IMR-90 (cell line): ENCODE results near the gene MDFI.
"Not testable (repeated sequence)": the region's sequence is repeated elsewhere in the genome, so short reads cannot be mapped to it uniquely, and the experiment has no call there.

ENCODE experiments used
- BHLHE40 ChIP-seq: fragments of 150-350 bp; IDR thresholded peaks from 2 replicates; pipeline ENCODE4 v1.6.1; 2016; ENCODE audit warnings: mild to moderate bottlenecking, low read depth, low read length
- CEBPB ChIP-seq: IDR thresholded peaks from 2 replicates; pipeline ENCODE4 v1.6.1; 2012; ENCODE audit warnings: low read depth, low read length, improper control_type of control experiment
- CHD1 ChIP-seq: IDR thresholded peaks from 2 replicates; pipeline ENCODE4 v1.6.1; 2012; ENCODE audit warnings: low read depth, low read length, improper control_type of control experiment
- MAZ ChIP-seq: IDR thresholded peaks from 2 replicates; pipeline ENCODE4 v1.6.1; 2012; ENCODE audit warnings: low read depth, mild to moderate bottlenecking, low read length, improper control_type of control experiment, moderate library complexity, borderline replicate concordance
- MXI1 ChIP-seq: IDR thresholded peaks from 2 replicates; pipeline ENCODE4 v1.6.1; 2012; ENCODE audit warnings: low read depth, mild to moderate bottlenecking, low read length, moderate library complexity, borderline replicate concordance
- NFE2L2 ChIP-seq: fragments of 150-350 bp; IDR thresholded peaks from 2 replicates; pipeline ENCODE4 v1.6.1; 2016; ENCODE audit warnings: low read depth, mild to moderate bottlenecking, low read length
- POLR2A ChIP-seq: IDR thresholded peaks from 2 replicates; pipeline ENCODE4 v1.6.1; 2012; ENCODE audit warnings: mild to moderate bottlenecking, low read depth, low read length
- RAD21 ChIP-seq: IDR thresholded peaks from 2 replicates; pipeline ENCODE4 v1.6.1; 2012; ENCODE audit warnings: low read length, improper control_type of control experiment
- RCOR1 ChIP-seq: IDR thresholded peaks from 2 replicates; pipeline ENCODE4 v1.6.1; 2012; ENCODE audit warnings: mild to moderate bottlenecking, low read length, improper control_type of control experiment; ENCODE audit not compliant: insufficient replicate concordance
- RFX5 ChIP-seq: IDR thresholded peaks from 2 replicates; pipeline ENCODE4 v1.8.0; 2012; ENCODE audit warnings: low read depth, mild to moderate bottlenecking, low read length, moderate library complexity
- SMC3 ChIP-seq: fragments of 150-350 bp; IDR thresholded peaks from 2 replicates; pipeline ENCODE4 v1.6.1; 2016; ENCODE audit warnings: low read depth, mild to moderate bottlenecking, antibody characterized with exemption, low read length, moderate library complexity
- TF ChIP-seq, protein P1 (sequence below): fragments of 150-350 bp; IDR thresholded peaks from 2 replicates; pipeline ENCODE4 v1.6.1; 2017; ENCODE audit warnings: mild to moderate bottlenecking, antibody characterized with exemption, low read length, low read depth
- TF ChIP-seq, protein P2 (sequence below): conservative IDR thresholded peaks from 2 replicates; pipeline ENCODE4 v1.5.1; 2012; ENCODE audit warnings: mild to moderate bottlenecking, low read depth, low read length, improper control_type of control experiment

DNA sequence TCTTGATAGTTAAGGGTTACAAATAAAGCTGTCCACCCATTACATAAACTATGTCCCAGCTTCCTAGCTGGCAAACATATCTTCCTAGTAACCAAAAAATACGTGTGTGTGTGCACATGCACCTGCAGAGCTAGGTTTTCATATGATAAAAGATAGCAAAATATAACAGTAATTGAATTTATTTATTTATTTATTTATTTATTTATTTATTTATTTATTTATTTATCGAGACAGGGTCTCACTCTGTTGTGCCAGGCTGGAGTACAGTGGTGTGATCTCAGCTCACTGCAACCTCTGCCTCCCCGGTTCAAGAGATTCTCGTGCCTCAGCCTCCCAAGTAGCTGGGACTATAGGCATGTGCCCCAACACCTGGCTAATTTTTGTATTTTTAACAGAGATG is 19.1 kb upstream of the MDFI start:
- TF ChIP-seq, protein P1, sequence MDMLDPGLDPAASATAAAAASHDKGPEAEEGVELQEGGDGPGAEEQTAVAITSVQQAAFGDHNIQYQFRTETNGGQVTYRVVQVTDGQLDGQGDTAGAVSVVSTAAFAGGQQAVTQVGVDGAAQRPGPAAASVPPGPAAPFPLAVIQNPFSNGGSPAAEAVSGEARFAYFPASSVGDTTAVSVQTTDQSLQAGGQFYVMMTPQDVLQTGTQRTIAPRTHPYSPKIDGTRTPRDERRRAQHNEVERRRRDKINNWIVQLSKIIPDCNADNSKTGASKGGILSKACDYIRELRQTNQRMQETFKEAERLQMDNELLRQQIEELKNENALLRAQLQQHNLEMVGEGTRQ, result not testable (repeated sequence)
- TF ChIP-seq MAZ, RFX5, MXI1, POLR2A, RAD21, CHD1, RCOR1, CEBPB, BHLHE40, SMC3, NFE2L2: not testable (repeated sequence)
- TF ChIP-seq, protein P2, sequence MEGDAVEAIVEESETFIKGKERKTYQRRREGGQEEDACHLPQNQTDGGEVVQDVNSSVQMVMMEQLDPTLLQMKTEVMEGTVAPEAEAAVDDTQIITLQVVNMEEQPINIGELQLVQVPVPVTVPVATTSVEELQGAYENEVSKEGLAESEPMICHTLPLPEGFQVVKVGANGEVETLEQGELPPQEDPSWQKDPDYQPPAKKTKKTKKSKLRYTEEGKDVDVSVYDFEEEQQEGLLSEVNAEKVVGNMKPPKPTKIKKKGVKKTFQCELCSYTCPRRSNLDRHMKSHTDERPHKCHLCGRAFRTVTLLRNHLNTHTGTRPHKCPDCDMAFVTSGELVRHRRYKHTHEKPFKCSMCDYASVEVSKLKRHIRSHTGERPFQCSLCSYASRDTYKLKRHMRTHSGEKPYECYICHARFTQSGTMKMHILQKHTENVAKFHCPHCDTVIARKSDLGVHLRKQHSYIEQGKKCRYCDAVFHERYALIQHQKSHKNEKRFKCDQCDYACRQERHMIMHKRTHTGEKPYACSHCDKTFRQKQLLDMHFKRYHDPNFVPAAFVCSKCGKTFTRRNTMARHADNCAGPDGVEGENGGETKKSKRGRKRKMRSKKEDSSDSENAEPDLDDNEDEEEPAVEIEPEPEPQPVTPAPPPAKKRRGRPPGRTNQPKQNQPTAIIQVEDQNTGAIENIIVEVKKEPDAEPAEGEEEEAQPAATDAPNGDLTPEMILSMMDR, result not testable (repeated sequence)
